AG10803 (cell line): ENCODE data around the gene BTBD19.

Source experiments
- DNase-seq: peaks from one replicate; pipeline ENCODE4 v3.0.0; 2010; ENCODE audit warnings: low read depth
- H3K4me3 ChIP-seq: 2 replicates; pipeline ENCODE4 v1.5.1; 2011; ENCODE audit warnings: mild to moderate bottlenecking, low read length, control low read depth
- TF ChIP-seq, protein P1 (sequence below): conservative IDR thresholded peaks from 2 replicates; pipeline ENCODE4 v1.5.1; 2011; ENCODE audit warnings: mild to moderate bottlenecking, low read length, control low read depth, inconsistent platforms

Gene BTBD19

DNA sequence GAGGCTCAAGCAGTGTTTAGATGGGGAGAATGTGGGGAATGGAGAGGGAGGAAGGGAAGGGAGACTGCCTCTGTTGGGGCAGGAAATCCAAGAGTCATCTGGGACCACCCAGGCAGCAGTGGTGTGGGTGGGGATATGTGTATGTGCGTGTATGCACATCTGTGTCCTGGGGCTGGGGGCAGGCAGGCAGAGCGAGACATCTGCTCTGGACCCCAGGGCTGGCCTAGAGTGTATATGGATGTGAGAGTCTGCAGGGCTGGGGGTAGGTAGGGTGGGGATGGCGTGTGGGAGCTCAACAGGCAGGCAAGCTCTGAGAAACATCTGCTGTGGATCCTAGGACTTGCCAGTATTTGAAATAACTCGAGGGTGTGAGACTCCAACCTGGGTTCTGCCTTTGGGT, 31.3 kb downstream of the BTBD19 start:
- no peak for DNase-seq
- TF ChIP-seq, protein P1, sequence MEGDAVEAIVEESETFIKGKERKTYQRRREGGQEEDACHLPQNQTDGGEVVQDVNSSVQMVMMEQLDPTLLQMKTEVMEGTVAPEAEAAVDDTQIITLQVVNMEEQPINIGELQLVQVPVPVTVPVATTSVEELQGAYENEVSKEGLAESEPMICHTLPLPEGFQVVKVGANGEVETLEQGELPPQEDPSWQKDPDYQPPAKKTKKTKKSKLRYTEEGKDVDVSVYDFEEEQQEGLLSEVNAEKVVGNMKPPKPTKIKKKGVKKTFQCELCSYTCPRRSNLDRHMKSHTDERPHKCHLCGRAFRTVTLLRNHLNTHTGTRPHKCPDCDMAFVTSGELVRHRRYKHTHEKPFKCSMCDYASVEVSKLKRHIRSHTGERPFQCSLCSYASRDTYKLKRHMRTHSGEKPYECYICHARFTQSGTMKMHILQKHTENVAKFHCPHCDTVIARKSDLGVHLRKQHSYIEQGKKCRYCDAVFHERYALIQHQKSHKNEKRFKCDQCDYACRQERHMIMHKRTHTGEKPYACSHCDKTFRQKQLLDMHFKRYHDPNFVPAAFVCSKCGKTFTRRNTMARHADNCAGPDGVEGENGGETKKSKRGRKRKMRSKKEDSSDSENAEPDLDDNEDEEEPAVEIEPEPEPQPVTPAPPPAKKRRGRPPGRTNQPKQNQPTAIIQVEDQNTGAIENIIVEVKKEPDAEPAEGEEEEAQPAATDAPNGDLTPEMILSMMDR = no peak
- H3K4me3 ChIP-seq = no peak overlapping the region

DNA sequence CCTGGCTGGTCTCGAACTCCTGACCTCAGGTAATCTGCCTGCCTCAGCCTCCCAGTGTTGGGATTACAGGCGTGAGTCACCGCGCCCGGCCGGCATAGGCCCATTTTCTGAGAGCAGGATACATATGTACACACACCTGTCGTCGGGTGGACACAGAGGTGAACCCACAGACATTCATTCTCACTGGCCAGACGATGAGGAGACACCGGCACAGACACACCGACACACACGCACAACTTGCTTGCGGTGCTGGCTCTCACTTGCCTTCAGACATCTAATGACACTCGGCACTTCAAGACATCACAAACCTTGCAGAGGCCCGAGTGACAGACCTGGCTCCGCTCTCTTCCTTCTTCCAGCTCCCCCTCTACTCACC, 34.2 kb downstream of the BTBD19 start:
- DNase-seq = no peak
- peak overlapping the region; percentile 57 for H3K4me3 ChIP-seq
- TF ChIP-seq, protein P1 = no peak

DNA sequence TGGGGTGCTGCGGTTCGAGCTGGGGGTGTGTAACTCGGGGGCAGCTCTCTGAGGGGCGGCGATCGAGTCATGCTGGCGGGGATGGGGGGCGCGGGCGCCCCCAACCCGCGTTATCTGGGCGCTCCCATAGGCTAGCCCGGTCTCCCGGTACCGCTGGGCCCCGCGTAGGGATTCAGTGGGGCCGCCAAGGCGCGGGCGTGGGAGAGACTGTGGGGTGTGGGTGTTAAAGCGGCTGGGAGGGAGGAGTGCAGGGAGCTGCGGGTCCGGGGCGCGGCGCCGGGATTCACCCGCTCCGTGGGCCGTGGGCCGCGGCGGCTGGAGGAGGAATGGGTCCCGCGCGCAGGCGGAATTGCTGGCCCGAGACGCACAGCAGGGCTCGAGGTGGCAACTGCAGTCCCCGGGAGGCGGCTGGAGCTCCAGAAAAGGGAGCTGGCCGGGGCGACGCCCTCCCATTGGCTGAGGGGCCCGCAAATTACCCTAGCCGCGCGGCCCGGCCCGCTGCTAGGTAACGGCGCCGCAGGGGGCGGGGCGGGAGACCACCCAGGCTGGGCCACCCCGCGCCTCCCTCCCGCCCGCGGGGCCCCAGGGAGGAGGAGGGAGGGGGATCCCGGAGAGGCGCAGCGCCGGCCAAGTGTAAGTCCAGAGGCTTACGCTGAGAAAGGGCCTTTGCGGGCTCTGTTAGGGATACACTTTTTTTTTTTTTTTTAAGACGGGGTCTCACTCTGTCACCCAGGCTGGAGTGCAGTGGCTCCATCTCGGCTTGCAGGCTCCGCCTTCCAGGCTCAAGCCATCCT, 34.7 kb downstream of the BTBD19 start, which contains the start of gene PTCH2:
PTCH2 (minus strand) TSS at position 392 of the 794 bp plus-strand sequence; CDS start at position 71, 321 bp downstream.
- TF ChIP-seq, protein P1 = no peak
- peak within 1 kb of the TSS; percentile 57 for H3K4me3 ChIP-seq
- peak; percentile 58 for DNase-seq

DNA sequence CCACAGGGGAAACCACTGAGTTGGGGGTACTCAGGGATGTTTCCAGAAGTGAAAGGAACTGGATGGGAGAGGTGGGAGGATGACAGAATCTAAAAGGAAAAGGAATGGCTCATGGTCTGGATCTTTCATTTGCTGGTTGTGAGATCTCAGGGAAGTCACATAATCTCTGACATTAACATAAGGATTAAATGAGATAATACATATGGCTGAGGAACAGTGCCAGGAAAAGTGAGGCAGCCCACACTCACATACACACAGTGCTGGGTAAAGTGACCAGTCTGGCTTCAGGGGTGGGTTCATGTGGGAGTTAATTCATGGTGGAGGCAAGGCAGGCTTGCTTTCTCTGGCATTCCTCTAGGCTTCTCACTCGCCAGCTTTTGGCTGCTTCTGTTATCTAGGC, 38.7 kb downstream of the BTBD19 start:
- TF ChIP-seq, protein P1 = no peak
- no peak for DNase-seq
- H3K4me3 ChIP-seq = no peak overlapping the region

DNA sequence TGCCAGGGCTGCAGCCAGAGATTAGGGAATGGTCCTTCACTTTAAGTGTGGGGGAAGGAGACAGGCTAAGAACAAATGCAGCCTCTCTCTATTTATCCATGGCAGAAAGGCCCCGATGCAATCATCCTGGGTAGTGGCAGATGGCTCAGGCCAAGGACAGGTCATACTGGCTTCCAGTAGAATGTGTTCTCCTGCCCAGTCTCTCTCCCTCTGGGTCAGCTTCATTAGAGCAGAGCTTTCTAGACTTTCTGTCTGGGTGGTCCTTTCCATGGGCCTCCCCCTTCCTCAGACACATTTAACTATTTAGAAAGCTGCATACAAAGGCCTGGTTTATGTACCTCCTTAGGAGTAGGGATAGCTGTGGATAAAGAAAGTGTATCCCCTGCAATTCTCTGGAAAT, 39.5 kb downstream of the BTBD19 start:
- TF ChIP-seq, protein P1 = no peak
- no peak overlapping the region for H3K4me3 ChIP-seq
- DNase-seq = no peak

DNA sequence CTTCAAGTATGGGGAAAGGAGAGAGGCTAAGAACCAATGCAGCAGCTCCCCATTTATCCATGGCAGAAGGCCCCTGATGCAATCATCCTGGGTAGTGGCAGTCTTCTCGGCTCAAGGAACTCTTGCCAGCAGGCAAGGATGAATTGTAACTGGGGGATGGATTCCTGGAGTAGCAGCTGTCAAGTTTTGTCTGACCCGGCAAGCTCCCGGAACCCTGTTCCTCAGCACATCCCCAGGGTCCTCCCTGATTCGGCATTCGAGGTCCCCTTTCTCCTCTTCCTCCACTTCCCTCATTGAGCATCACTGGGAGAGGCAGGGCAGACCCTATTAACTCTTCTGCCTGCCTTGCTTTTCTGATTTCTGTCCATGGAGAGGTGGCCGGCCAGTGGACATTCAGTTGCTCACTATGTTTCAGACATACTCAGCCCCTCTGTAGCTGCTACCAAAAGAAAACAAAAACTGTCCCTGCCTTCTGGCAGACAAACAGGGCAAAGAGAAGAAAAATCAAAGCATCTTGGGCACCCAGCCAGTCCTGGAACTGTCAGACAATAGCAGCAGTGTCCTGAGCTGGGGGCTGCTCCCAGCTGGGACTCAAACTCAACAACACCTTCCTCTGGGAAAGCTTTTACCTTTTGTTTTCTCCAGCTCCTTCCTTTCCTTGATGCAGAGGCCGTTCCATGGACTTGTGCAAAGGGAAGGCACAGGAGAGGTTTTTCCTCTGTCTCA, 40.3 kb downstream of the BTBD19 start:
- TF ChIP-seq, protein P1 = no peak
- DNase-seq = no peak

More for the DNA sequence above, 40.3 kb downstream of the BTBD19 start:
- H3K4me3 ChIP-seq = no peak overlapping the region
